HG02588 (cell line): ENCODE data around the gene AKT3.

Source experiments
- ATAC-seq: cut with Tn5 transposase; IDR thresholded peaks from one replicate; pipeline ENCODE4 v1.9.1; 2021; ENCODE audit warnings: mild to moderate bottlenecking, moderate library complexity; ENCODE audit not compliant: unreplicated experiment

AKT3 gene

DNA sequence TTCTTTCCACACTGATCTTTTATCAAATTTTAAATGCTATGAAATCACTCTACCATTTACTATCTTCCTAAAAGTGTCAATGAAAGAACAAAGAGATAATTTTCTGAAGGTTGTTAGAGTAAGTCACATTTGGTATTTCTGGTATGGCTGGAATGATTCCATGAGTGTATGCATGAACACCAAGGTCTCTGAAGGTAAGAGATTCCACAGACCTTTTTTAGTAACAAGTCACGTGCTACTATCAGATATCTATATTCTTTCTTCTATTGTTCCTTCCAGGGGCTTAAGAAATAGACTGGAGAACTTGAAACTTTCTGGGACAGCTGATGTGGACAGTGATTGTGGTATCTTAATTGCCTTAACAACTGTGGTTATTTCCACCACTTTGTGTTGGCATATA lies 329.2 kb downstream of the AKT3 start:
- ATAC-seq, result no peak

DNA sequence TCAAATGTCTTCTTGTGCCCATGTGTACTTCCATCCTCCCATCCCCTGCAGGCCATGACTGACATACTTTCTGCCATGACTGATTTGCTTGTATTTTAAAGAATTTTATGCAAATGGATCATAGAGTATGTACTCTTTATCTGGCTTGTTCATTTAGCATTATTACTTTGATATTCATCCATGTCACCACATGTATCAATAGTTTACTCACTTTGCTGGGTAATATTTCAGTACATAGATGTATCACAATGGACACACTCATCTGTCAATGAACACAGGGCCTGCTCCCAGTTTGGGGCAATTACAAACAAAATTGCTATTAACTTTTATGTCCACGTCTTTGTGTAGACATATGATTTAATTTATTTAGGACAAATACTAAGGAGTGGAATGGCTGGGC lies 335.1 kb downstream of the AKT3 start:
- ATAC-seq, result no peak

DNA sequence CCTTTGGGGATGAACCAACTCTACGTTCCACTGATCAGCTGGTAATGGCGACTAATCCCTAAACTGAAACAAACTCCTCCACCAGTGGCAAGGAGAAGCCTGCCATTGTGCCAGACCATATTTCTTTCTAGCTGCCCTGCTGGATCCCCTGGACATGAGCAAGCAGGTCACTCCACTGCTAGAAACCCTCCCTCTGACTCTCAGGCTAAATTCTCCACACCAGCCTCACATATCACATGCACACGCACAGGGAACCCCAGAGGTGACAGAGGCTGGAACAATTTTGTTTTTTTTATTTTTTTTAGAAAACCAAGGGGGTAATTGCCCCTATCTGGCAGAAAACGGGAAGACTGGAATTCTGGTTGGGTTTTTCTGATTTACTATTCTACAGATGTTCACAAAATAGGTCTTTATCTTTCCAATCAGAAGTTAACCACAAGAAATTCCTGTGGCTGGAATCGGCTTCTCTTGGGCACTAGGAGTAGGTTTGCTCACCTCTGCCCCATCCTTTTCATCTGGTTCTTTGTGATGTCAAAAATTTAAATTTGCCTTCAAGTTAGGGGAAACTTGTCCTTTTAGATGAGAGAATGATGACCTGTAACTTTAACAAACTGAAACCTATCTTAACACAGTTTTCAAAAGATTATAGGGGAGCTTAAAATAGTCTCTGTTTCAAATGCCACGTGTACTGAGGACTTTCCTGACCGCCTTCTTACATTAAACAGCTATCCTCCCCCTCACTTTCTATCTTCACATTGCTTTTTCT lies 336.1 kb downstream of the AKT3 start:
- peak; percentile 69 for ATAC-seq

DNA sequence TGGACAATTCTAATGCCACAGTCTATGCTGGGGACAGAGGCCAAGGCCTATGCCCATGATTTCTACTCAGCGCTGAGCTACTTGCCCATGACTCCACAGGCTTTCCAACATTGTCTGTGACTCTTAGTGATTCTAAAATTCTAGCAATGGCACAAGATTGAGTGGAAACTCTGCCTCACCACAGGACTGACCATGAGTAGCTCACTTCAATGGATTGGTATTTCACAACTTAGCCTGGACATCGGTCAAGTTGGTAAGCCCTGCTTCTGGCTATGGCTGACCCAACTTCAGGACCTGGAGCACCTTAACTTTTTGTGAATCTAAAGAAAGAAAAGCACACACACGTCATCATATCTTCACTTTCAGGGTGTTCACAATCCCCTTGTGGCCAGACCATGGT lies 339.1 kb downstream of the AKT3 start:
- ATAC-seq, result no peak

DNA sequence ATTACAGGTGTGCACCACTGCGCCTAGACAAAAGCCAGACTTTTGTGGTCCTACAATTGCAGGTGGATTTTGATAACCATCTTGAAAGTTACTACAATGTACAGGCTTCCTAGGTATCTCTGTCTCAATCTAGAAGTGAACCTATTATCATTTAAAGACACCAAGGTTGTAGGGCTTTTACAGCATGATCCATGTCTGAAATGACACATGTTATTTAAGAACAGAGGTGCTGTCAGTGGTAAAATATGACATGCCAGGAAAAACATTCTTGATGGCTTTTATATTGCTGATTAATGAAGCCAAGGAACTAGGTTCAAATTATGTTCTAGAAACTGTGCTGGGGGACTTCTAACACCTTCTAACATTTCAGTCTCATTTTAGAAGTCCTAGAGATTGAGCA lies 341.1 kb downstream of the AKT3 start:
- no peak for ATAC-seq

DNA sequence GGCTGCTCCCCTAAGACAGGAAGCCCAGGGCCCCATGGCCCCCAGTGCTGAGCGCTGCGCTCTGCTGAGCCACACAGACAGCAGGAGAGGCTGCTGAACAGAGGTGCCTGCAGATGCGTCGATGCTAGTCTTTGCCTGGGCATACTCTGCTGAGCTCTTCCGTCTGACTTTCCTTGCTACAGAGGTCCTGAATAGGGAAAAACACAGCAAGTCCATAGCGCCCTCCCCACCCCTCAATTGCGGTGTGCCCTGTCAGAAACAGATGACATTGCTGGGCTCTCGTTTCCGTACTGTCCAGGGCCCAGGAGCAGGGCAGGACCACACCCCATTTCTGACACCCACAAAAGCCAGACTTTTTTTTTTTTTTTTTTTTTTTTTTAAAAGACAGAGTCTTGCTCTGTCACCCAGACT lies 341.7 kb downstream of the AKT3 start:
- peak; percentile 46 for ATAC-seq

DNA sequence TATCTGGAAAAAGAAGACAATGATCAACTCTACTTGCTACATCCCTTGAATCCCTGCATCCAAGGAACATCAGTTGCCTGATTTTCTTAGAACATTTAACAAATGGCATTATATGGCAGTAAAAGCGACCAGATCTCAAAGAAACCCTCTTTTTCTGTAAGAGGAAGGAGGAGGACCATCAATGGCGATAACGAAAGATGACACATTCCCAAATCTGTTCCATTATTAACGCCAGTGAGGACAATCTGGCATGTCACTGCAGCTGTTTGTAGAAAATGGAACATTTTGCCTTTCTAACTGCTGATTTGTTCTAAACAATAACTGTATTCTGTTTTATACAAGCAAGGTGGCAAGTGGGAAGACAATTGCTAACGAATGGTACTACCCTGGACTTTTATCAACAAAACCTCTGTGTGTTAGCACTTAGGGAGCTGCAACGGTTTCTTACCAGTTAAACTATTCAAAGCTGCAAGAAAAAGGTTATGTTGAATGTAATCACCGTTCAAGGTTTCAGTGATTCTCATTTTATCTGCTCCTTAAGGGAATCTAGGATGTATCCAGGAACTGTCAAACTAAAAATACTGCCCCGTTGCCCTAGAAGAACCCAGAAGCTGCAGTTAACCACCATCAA lies 342.3 kb downstream of the AKT3 start:
- no peak for ATAC-seq

DNA sequence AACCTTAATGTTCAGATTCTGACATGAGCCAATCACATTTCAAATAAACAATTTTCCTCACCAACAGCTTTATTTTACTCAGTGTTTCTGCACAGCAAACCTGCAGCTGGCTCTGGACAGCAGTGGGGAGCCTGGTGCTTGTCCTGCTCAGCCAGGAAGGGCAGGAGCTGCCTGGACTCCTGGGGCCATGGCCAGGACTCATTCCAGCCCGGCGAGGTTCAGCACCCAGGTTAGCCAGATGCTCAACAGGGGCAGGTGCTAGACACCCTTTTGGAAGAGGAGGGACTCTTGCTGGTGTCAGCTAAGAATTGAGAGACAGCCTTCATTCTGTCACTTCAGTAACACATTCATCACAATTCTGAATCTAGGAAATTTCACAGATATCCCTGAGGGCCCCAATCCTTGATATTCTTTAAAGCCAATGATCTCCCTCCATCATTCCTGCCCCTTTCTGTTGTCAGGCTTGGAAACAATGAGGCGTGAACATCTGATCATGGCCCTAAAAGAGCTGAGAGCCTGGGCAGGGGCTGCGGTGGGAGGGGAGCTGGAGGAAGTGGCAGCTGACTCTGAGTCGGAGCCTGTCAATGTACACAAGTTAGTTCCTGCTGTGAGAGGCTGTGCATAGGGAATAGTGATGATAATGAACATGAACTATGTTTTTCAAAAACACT lies 342.9 kb downstream of the AKT3 start:
- no peak for ATAC-seq

DNA sequence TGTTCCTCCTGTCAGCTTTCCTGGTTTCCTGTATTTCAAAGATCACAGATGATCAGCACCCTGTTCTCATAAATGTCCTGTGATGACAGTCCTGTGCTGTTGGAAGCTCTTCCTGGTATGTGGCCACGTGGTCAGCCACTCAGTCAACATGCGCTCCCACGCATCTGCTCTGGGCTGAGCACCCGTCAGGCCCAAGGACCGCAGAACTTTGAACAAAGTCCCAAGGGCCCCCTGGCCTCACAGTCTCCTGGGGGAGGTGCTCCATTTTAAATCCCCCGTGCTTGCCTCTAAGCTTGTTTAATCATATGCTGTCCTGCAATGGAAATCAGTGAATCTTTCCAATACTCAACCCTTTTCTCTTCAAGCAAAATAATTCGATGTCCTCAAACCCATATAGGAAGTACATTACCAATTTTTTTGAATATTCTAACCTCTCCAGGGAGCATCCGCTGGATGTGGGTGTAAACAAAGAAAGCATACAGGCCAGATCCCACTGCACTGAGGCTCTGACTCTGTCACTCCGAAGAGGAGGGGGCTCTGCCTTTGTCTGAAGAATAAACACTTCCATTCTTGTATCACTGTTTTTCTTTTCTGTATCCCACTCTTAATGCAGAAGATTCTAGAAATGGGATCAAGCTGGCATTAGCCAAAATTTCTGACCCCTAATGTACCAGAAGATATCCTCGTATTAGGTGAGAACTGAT lies 343.9 kb downstream of the AKT3 start:
- ATAC-seq, result peak; percentile 77

DNA sequence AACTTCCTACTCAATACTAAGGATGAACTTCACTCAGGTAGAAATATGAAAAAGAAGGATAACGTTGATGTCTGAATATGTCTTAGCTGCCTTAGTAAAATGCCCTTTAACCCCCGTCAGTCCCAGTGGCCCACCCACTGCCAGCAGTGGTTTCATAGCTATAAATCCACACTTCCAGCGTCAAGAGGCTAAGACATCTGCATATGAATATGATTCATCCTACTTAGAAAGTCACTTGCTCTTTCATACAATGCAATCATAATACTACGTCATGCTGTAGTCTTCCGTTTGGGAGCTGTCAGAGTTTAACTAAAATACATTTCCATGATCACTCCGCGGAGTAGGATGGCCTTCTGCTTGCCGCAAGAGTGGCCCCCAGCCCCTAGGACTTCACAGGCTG lies 346.9 kb downstream of the AKT3 start:
- ATAC-seq, result no peak

DNA sequence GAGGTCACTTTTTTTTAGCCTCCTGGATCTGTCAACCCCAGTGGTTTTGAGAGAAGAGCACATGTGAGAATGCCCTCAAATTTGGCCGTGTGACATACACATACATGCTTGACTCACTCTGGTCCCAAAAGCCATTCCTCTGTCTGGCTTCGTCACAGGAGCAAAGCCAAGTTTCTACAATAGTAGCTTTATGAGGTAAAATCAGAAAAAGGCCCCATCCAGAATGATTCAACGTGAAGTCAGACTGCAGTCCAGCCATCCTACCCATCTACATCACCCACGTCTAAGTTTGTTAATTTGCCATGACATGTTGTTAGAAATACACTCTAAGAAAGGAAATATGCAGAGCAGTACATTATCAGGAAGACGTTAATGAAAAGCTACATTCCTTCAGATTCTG lies 349.0 kb downstream of the AKT3 start:
- ATAC-seq, result no peak

DNA sequence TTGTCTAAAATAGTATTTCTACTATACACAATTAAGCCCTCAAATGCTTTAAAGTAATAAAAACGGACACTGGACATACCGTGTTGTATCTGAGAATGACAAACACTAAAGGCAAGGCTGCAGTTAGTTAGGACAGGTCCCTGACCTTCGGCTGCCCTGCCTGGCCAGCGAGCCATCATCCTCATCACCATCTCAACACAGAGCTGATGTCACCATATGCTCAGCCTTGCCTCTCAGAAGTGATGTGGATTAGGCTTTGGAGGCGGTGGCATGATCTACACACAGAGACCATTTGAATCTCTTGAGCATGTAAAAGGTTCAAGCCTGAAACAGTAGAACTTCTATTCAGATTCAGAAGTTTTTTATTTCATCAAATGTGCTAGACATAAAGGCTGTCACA lies 349.5 kb downstream of the AKT3 start:
- no peak for ATAC-seq

DNA sequence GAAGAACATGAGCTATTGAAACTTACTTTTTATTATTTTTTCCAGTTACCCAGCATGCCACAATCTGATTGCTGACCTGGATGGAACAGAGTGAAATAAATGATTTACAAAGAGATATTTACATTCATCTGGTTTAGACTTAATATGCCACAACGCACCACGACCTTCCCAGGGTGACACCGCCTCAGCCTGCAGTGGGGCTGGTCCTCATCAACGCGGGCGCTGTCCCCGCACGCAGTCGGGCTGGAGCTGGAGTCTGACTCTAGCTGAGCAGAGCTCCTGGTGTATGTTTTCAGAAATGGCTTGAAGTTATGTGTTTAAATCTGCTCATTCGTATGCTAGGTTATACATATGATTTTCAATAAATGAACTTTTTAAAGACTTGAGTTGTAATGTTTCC lies 350.3 kb downstream of the AKT3 start:
- no peak for ATAC-seq

DNA sequence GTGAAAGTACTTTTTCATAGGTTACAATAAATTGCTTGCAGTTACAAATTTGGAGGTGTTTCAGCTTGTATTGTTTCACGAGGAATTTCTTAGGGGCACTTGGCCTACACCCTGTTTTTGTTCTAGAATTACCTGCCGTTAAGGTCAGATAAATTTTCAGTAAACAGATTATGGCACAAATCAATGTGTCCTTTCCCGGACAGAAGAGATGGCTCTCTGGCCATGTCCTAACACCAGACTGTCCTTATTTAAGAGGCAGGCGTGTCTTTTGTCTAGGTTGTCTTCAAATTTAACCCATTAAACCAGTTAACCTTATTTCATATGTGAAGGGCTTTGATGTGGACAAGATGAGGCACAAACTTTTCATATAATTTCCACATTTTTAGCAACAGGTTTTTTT lies 350.8 kb downstream of the AKT3 start:
- no peak for ATAC-seq

DNA sequence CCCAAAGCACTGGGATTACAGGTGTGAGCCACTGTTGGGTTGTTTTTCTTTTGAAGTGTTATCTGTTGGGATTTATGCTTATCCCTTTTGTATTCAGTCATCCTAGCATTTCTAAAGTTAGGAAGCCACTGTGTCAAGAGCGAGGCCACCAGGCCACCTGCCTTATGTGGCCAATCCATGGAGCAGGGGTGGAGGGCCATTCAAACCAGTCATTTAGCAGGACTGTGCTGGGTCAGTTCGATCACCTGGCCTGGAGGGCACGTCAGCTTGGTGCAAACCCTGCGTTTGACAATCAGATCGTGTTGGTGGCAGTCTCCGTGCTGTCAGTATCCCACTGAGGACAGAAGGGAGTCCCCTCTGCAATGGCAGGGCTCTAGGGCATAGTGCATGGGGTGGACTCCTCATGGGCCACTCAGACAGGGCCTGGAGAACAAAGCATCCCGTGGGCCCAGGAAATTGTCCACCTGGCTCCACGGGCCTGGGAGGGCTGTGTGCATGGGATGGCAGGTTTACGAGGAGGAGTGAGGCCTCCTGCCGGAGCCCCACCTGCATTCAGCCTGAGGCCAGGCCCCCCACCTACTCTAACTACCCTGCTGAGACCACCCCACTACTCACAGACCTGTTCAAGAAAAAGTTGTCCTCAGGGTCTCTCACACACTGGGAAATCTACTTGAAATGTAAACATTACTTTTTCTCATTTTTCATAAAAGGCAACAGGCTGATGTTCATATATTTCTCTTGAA lies 351.9 kb downstream of the AKT3 start:
- ATAC-seq, result no peak

DNA sequence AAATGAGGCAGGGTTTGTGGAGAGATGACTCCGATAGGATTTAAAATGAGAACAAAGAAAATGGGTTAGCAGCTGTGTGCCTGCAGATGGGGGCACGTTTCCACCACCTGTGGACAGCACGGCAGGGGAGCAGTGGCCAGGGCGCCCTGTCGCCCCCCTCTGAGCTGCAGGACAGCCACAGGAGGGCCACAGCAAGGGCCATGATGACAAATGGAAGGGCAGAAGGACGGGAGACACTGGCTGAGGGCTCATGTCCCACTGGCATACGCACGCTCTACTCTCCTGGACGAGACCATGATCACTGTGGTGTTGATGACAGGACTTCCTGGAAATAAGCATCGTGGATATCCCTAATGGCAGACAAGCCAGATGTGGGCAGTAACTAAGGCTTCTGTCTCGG lies 353.2 kb downstream of the AKT3 start:
- no peak for ATAC-seq

DNA sequence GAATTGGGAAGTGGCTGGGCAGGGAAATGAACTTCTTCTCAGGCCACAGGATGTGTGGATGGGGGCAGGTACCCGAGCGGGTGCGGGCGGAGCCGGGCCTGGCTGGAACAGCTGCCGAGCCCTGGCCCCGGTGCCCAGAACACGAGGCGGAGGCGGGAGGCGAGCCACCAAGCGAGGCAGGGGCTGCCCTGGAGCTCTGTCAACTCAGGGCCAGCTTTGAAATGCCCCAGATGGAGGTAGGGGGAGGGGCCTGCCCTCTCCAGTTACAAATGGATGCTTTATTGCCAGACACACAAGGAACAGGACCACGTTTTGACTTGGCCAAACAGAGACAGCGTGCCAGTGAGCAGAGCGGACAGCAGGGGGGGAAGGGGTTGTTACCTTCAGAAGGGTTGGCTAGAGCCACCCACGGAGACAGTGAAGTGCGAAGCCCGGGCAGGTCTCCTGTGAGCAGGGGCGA lies 353.8 kb downstream of the AKT3 start:
- ATAC-seq, result no peak

DNA sequence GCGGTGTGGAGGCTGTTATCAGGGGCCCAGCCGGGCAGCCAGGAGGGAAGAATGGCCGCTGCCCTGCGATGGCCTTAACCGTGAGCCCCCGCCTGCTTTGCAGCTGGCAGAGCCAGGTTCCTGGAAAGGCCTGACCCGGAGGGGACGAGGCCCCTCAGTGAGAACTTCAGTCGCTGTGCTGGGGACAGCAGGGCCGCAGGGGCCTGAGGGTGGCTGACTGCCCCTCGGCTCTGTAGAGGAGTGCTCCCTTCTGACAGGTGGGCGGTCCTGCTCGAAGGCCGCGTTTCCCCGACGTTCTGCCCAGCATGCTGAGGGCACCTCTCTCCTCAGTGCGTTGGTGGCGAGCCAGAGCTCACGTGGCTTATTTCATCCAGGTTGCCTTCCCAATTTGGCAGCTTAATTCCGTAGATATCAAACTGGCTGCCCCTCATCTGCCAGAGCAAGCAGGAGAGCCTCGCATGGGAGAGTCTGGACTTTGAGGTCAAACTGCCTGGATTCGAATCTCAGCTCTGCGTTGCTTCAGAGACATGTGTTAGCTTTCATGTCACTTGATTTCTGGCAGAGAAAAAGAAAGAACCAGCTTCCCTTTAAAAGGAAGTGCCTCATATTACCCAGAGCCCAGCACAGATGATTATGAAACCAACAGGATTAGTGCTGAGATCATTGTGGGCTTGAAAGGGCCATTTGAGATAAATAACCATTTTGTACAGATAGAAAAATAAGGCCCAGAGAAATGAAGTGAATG lies 354.4 kb downstream of the AKT3 start:
- no peak for ATAC-seq

DNA sequence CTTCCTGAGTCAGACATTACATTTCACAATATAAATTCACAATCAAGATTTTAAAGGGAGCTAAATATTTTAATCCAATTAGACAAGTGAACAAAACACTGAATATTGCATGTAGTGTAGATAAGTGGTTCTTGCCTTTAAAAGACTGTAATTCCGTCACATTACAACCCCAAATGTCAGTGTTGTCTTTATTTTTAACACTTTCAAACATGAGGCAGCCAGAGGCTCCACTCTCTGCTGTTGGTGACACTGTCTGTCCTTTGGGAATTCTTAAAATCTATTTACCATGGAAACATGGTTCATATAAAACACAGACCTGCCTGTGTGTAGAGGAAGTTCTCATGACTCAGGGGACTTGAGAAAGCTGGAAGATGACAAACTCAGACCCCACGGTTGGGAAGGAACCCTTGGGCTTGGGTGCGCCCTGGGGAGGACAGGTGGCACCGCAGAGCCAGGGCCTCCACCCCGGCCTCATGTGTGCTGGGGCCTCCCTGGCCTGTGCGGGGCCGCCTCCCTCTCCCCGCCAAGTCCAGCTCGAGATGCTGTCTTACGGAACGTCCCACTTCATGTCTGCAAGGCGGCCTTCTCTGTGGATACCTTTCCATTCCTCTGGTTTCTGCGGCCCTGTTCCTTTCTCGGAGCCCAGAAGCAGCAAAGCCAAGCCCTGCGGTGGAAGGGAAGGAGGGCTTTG lies 355.2 kb downstream of the AKT3 start:
- no peak for ATAC-seq
